GM12801 (cell line): Measurements from ENCODE around the gene KIF22.

ENCODE experiments used
- TF ChIP-seq, protein P1 (sequence below): IDR thresholded peaks from one replicate; pipeline ENCODE4 v1.5.1; 2011; ENCODE audit warnings: control low read depth; ENCODE audit not compliant: insufficient read length; ENCODE audit errors: extremely low read depth

The KIF22 gene

DNA sequence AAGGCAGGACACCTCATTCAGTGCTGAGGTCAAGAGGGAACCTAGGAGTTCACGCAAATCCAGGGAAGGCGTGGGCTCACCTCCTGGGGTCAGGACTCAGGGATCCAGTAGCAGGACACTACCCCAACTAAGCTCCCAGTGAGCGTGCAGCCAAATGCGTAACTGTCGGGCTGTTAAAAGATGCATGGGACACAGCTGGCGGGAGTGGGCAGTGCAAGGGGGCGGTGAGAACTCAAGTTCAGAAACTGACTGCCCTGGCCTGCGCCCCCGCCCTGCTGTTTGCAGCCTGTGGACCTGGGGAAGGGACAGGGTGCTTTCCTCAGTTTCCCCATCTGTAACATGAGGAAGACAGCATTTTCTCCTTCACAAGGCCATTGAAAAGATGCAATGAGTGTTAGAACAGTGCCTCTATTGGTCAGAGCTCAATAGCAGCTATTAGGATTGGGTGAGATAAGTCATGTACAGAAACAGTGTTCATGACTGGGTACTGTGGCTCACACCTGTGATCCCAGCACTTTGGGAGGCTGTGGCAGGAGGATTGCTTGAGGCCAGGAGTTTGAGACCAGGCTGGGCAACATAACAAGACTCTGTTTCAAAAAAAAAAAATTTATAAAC lies 52.3 kb downstream of the KIF22 start:
- TF ChIP-seq, protein P1, sequence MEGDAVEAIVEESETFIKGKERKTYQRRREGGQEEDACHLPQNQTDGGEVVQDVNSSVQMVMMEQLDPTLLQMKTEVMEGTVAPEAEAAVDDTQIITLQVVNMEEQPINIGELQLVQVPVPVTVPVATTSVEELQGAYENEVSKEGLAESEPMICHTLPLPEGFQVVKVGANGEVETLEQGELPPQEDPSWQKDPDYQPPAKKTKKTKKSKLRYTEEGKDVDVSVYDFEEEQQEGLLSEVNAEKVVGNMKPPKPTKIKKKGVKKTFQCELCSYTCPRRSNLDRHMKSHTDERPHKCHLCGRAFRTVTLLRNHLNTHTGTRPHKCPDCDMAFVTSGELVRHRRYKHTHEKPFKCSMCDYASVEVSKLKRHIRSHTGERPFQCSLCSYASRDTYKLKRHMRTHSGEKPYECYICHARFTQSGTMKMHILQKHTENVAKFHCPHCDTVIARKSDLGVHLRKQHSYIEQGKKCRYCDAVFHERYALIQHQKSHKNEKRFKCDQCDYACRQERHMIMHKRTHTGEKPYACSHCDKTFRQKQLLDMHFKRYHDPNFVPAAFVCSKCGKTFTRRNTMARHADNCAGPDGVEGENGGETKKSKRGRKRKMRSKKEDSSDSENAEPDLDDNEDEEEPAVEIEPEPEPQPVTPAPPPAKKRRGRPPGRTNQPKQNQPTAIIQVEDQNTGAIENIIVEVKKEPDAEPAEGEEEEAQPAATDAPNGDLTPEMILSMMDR = no peak

DNA sequence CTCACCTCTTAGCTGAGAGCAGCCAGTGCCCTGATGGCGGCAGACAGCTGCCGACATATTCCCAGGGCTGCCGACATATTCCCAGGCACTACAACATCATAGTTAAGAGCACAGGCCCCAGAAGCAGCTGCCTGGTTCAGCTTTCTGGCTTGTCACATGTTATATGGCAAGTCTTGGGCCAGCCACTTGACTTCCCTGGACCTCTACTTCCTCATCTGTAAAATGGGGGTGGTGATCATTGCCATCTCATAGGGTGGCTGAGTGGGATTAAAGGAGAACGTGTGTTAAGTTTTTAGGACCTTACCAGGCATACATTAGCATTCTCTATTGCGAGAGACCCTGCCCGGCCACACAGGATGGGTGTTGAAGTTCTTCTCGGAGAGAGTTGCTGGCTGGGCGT lies 53.4 kb downstream of the KIF22 start:
- TF ChIP-seq, protein P1 = no peak

DNA sequence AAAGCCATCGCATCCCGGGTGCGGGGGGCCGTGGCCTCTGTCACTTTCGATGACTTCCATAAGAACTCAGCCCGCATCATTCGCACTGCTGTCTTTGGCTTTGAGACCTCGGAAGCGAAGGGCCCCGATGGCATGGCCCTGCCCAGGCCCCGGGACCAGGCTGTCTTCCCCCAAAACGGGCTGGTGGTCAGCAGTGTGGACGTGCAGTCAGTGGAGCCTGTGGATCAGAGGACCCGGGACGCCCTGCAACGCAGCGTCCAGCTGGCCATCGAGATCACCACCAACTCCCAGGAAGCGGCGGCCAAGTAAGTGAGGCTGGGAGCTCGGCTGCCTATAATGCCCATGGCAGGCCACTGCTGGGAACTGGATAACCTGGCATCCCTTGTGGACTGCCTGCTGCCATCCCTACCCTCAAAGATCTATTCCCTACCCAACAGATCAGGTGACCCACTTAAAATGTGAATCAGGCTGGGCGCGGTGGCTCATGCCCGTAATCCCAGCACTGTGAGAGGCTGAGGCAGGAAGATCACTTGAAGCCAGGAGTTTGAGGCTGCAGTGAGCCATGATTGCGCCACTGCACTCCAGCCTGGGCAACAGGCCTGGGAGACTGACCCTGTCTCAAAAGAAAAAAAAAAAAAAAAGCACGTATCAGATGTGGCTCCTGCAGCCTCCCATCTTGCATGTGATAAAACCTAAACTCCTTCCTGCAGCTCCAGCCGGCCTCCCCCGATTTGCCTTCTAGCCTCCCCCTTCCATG lies 54.2 kb downstream of the KIF22 start:
- TF ChIP-seq, protein P1 = no peak

DNA sequence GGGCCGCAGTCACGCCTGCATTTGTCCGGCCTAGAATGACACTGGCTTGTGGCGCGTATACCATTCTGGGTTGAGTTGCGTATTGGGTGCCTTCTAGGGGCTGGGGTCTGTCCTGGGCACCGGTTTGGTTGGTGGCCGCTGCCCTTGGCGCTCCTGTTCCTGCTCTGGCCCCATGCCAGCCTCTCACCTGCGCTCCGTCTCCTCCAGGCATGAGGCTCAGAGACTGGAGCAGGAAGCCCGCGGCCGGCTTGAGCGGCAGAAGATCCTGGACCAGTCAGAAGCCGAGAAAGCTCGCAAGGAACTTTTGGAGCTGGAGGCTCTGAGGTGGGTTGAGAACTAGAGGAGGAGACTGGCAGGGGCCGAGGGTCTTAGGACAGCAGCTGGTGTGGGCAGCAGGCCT lies 55.1 kb downstream of the KIF22 start:
- TF ChIP-seq, protein P1 = no peak

DNA sequence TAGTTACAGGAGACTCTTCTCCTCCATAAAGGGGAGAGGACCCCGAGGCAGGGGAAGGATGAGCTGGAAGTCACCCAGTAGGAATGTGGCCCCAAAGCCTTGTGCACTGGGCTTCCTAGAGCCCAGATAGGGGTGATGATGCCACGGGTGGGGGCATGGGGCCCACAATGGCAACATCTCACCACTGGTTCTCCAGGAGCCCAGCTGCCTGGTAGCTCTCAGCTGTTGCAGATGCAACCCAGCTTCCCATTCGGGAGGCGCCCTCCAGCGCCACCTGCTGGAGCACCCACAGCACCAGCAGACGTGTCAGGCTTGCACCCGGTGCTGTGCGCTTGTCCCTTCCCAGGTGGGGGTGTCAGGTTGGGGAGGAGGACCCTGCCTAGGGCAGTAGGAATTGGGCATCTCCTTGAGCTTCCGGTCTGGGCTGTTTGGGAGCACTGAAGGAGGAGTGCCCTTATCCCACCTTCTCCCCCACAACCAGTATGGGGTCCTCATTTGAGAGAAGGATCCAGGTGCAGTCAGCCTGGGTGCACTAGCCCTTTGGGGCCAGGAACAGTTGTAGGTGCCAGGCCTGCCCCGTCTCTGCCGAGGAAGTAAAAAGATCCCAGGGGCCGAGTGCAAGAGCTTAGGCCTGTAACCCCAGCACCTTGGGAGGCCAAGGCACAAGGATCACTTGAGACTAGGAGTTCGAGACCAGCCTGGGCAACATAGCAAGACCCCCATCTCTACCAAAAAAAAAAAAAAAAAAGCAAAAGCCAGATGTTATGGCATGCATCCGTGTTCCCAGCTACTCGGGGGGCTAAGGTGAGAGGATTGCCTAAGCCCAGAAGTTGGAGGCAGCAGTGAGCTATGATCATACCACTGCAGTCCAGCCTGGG lies 58.1 kb downstream of the KIF22 start:
- TF ChIP-seq, protein P1 = no peak

DNA sequence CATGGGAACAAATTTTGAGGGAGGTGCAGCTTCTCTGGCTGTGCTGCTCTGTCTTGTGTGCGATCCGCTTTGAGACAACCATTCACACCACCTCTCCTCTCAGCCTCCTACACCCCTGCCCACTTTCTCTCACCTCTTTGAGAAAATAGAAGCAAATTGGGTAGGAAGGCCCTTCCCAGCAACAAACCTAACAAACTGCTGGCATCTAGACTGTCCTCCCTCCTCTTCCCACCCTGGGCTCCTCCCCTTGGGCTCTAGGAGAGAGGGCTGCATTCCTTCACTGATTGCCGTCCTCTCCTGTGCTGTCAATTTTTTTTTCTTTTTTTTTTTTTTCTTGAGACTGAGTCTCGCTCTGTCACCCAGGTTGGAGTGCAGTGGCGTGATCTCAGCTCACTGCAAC lies 59.0 kb downstream of the KIF22 start:
- TF ChIP-seq, protein P1 = no peak

DNA sequence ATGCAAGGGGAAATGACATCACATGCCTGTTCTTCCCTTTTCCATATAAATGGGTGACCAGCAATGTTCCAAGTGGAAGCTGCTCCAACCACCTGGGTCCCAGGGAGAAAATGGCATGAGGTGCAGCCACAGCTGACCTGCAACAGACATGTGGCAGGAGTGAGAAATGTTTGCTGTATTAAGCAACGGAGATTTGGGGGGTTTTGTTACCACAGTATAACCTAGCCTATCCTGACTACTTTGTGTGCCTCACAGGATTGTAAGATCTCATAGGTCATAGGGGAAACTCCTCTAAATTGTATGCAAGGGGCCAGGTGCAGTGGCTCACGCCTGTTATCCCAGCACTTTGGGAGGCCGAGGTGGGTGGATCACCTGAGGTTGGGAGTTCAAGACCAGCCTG lies 60.4 kb downstream of the KIF22 start:
- TF ChIP-seq, protein P1 = no peak
